Measurements from ENCODE around the gene SHOX.

SHOX gene

GRCh38 chrX:666762-667720 is 36.5 kb downstream of the SHOX start:
- no peak for DNase-seq (ENCODE audit: low spot score)

- no peak for DNase-seq (ENCODE audit: low spot score)
Observed at GRCh38 chrX:670645-671044, 40.1 kb downstream of the SHOX start.

- no peak for DNase-seq (ENCODE audit: low spot score)
Observed at GRCh38 chrX:672931-673330, 42.3 kb downstream of the SHOX start.

GRCh38 chrX:675279-675954 is 44.8 kb downstream of the SHOX start:
- DNase-seq (ENCODE audit: low spot score), result no peak

GRCh38 chrX:675955-676295 is 45.3 kb downstream of the SHOX start:
- no peak for DNase-seq (ENCODE audit: low spot score)

- no peak for DNase-seq (ENCODE audit: low spot score)
Observed at GRCh38 chrX:677376-677775, 46.8 kb downstream of the SHOX start.

GRCh38 chrX:679291-679979 is 48.8 kb downstream of the SHOX start:
- DNase-seq (ENCODE audit: low spot score), result no peak

GRCh38 chrX:680062-680461 is 49.5 kb downstream of the SHOX start:
- DNase-seq (ENCODE audit: low spot score), result no peak

GRCh38 chrX:681989-682388 is 51.4 kb downstream of the SHOX start:
- no peak for DNase-seq (ENCODE audit: low spot score)

- no peak for DNase-seq (ENCODE audit: low spot score)
Observed at GRCh38 chrX:682892-683291, 52.3 kb downstream of the SHOX start.

GRCh38 chrX:683576-683975 is 53.0 kb downstream of the SHOX start:
- no peak for DNase-seq (ENCODE audit: low spot score)

GRCh38 chrX:685120-686032 is 54.8 kb downstream of the SHOX start:
- DNase-seq (ENCODE audit: low spot score), result no peak

- no peak for DNase-seq (ENCODE audit: low spot score)
Observed at GRCh38 chrX:689983-690382, 59.4 kb downstream of the SHOX start.

GRCh38 chrX:694800-695199 is 64.2 kb downstream of the SHOX start:
- no peak for DNase-seq (ENCODE audit: low spot score)

- no peak for DNase-seq (ENCODE audit: low spot score)
Observed at GRCh38 chrX:698206-698605, 67.6 kb downstream of the SHOX start.

GRCh38 chrX:700936-701335 is 70.3 kb downstream of the SHOX start:
- no peak for DNase-seq (ENCODE audit: low spot score)

- no peak for DNase-seq (ENCODE audit: low spot score)
Observed at GRCh38 chrX:701673-702072, 71.1 kb downstream of the SHOX start.

GRCh38 chrX:703466-703865 is 72.9 kb downstream of the SHOX start:
- DNase-seq (ENCODE audit: low spot score), result no peak

- no peak for DNase-seq (ENCODE audit: low spot score)
Observed at GRCh38 chrX:703866-704265, 73.3 kb downstream of the SHOX start.

All from activated CD4-positive, alpha-beta T cell treated with anti-CD3 and anti-CD28 coated beads, Interleukin-2, Interleukin-4, amounts not matched to agents 100 ng/mL and 50 ng/mL, durations not matched to agents 16 hours and 8 hours (primary cell).